ENCODE measurements around the gene ACER3.

- TF ChIP-seq EZH2 (IDR thresholded peaks at IDR 0.05; ENCODE audit: borderline replicate concordance, low read depth, low read length, poor library complexity, severe bottlenecking): no peak
- TF ChIP-seq CTCF (conservative IDR thresholded peaks at IDR 0.05; ENCODE audit: low read depth, low read length): no peak
These were observed 50.1 kb downstream of the ACER3 start for GRCh38 chr11:76910620-76911414.
